H9 (cell line): ENCODE measurements around the gene ANK3. TPM values are rescaled to one million over a fixed set of nuclear protein-coding genes. Genes with fewer than 3 reads are reported as not detected.

Experiments used
- DNase-seq: peaks from one replicate; pipeline ENCODE4 v3.0.0-alpha.2; 2017
- H2AFZ ChIP-seq: one replicate; pipeline ENCODE4 v1.6.1; 2013; ENCODE audit warnings: mild to moderate bottlenecking, low read length, control low read depth, moderate library complexity
- H2AK5ac ChIP-seq: 2 replicates; pipeline ENCODE4 v1.6.1; 2013; ENCODE audit warnings: low read length, control low read depth, mixed read lengths; ENCODE audit not compliant: insufficient read length
- H2BK120ac ChIP-seq: one replicate; pipeline ENCODE4 v1.6.1; 2013; ENCODE audit warnings: low read depth, mild to moderate bottlenecking, low read length, control low read depth, inconsistent platforms; ENCODE audit not compliant: poor library complexity, severe bottlenecking
- H2BK12ac ChIP-seq: 2 replicates; pipeline ENCODE4 v1.6.1; 2013; ENCODE audit warnings: low read length, control low read depth, mixed read lengths, low read depth; ENCODE audit not compliant: insufficient read length
- H2BK15ac ChIP-seq: 2 replicates; pipeline ENCODE4 v1.6.1; 2013; ENCODE audit warnings: low read depth, low read length, control low read depth
- H2BK20ac ChIP-seq: one replicate; pipeline ENCODE4 v1.6.1; 2013; ENCODE audit warnings: low read depth, mild to moderate bottlenecking, low read length, control low read depth, inconsistent platforms; ENCODE audit not compliant: poor library complexity, severe bottlenecking
- H2BK5ac ChIP-seq: 2 replicates; pipeline ENCODE4 v1.6.1; 2013; ENCODE audit warnings: low read length, control low read depth, mixed read lengths; ENCODE audit not compliant: insufficient read length
- H3K14ac ChIP-seq: 2 replicates; pipeline ENCODE4 v1.6.1; 2013; ENCODE audit warnings: low read length, control low read depth; ENCODE audit not compliant: insufficient read depth
- H3K18ac ChIP-seq: 2 replicates; pipeline ENCODE4 v1.6.1; 2013; ENCODE audit warnings: low read depth, mild to moderate bottlenecking, mixed read lengths, low read length, control low read depth; ENCODE audit not compliant: insufficient read length
- H3K23ac ChIP-seq: 2 replicates; pipeline ENCODE4 v1.6.1; 2013; ENCODE audit warnings: low read length, control low read depth, mixed read lengths, low read depth; ENCODE audit not compliant: insufficient read length
- H3K23me2 ChIP-seq: 2 replicates; pipeline ENCODE4 v1.6.1; 2013; ENCODE audit warnings: low read depth, mild to moderate bottlenecking, mixed read lengths, low read length, control low read depth; ENCODE audit not compliant: insufficient read length, poor library complexity, severe bottlenecking
- H3K27ac ChIP-seq: 2 replicates; pipeline ENCODE4 v1.5.1; 2013; ENCODE audit warnings: low read length, control low read depth, mixed read lengths, low read depth; ENCODE audit not compliant: insufficient read length
- H3K27me3 ChIP-seq: 2 replicates; pipeline ENCODE4 v1.6.1; 2013; ENCODE audit warnings: low read length, control low read depth, inconsistent platforms; ENCODE audit not compliant: insufficient read depth
- H3K4ac ChIP-seq: 2 replicates; pipeline ENCODE4 v1.6.1; 2013; ENCODE audit warnings: low read depth, mild to moderate bottlenecking, control low read depth, inconsistent platforms, low read length, moderate library complexity
- H3K4me1 ChIP-seq: 2 replicates; pipeline ENCODE4 v1.6.1; 2013; ENCODE audit warnings: low read length, control low read depth, inconsistent platforms; ENCODE audit not compliant: insufficient read depth
- H3K4me2 ChIP-seq: 2 replicates; pipeline ENCODE4 v1.6.1; 2013; ENCODE audit warnings: low read length, control low read depth, mixed read lengths; ENCODE audit not compliant: insufficient read length, insufficient read depth
- H3K56ac ChIP-seq: 2 replicates; pipeline ENCODE4 v1.6.1; 2013; ENCODE audit warnings: low read depth, mild to moderate bottlenecking, mixed read lengths, low read length, control low read depth; ENCODE audit not compliant: insufficient read length
- H3K79me1 ChIP-seq: 2 replicates; pipeline ENCODE4 v1.6.1; 2013; ENCODE audit warnings: low read depth, mild to moderate bottlenecking, moderate library complexity, low read length, control low read depth, inconsistent platforms; ENCODE audit not compliant: insufficient read depth, poor library complexity, severe bottlenecking
- H3K79me2 ChIP-seq: 2 replicates; pipeline ENCODE4 v1.6.1; 2013; ENCODE audit warnings: low read length, control low read depth, inconsistent platforms; ENCODE audit not compliant: insufficient read depth
- H3K9ac ChIP-seq: 2 replicates; pipeline ENCODE4 v1.6.1; 2013; ENCODE audit warnings: low read length, control low read depth, mixed read lengths; ENCODE audit not compliant: insufficient read length; ENCODE audit errors: extremely low read depth
- H3K9me3 ChIP-seq: one replicate; pipeline ENCODE4 v1.6.1; 2013; ENCODE audit warnings: low read depth, low read length, inconsistent platforms; ENCODE audit not compliant: control insufficient read depth
- H3T11ph ChIP-seq: one replicate; pipeline ENCODE4 v1.6.1; 2013; ENCODE audit warnings: mild to moderate bottlenecking, low read length, control low read depth, inconsistent platforms
- H4K20me1 ChIP-seq: one replicate; pipeline ENCODE4 v1.6.1; 2013; ENCODE audit not compliant: control insufficient read depth, insufficient read length, insufficient read depth
- H4K5ac ChIP-seq: 2 replicates; pipeline ENCODE4 v1.6.1; 2013; ENCODE audit warnings: low read depth, mild to moderate bottlenecking, mixed read lengths, low read length, control low read depth; ENCODE audit not compliant: insufficient read length
- H4K8ac ChIP-seq: replicated peaks from 2 replicates; pipeline ENCODE4 v1.6.1; 2013; ENCODE audit warnings: low read length, control low read depth, mixed read lengths, low read depth; ENCODE audit not compliant: insufficient read length
- H4K91ac ChIP-seq: 2 replicates; pipeline ENCODE4 v1.6.1; 2013; ENCODE audit warnings: low read depth, mild to moderate bottlenecking, moderate library complexity, mixed read lengths, low read length, control low read depth; ENCODE audit not compliant: insufficient read length
- H3K27ac Mint-ChIP-seq, 3 experiments: 2 replicates in 2 of 3; 3 replicates in 1 of 3; pipeline ENCODE4 v1.8.0; 2020 to 2021; ENCODE audit warnings: mixed read lengths in 3 of 3, mild to moderate bottlenecking in 1 of 3, moderate library complexity in 1 of 3
- H3K27me3 Mint-ChIP-seq: 2 replicates; pipeline ENCODE4 v1.8.0; 2021; ENCODE audit warnings: low read depth, mild to moderate bottlenecking, moderate library complexity, mixed read lengths
- H3K36me3 Mint-ChIP-seq, 3 experiments: 2 replicates in 2 of 3; 3 replicates in 1 of 3; pipeline ENCODE4 v1.8.0; 2020 to 2021; ENCODE audit warnings: low read depth in 3 of 3, mixed read lengths in 3 of 3; ENCODE audit not compliant: insufficient read depth in 1 of 3
- H3K4me1 Mint-ChIP-seq, 2 experiments: 2 replicates each; pipeline ENCODE4 v1.8.0; 2020; ENCODE audit warnings: mixed read lengths in 2 of 2
- H3K4me3 Mint-ChIP-seq, 2 experiments: 2 replicates in 1 of 2; 3 replicates in 1 of 2; pipeline ENCODE4 v1.8.0; 2020 to 2021; ENCODE audit warnings: mild to moderate bottlenecking in 2 of 2, mixed read lengths in 2 of 2, moderate library complexity in 1 of 2
- H3K9me3 Mint-ChIP-seq, 2 experiments: 2 replicates in 1 of 2; 3 replicates in 1 of 2; pipeline ENCODE4 v1.8.0; 2020; ENCODE audit warnings: mild to moderate bottlenecking in 2 of 2, mixed read lengths in 2 of 2, moderate library complexity in 1 of 2
- WGBS: extraction: QIAGEN DNeasy Blood & Tissue Kit; methylation state at CpG from one replicate; pipeline ENCODE4 v1.1.7; 2013; ENCODE audit warnings: missing lambda C conversion rate, low lambda C conversion rate, mixed read lengths; ENCODE audit not compliant: insufficient read length; ENCODE audit errors: extremely low coverage; 5-methylcytosine and 5-hydroxymethylcytosine counted together
- total RNA-seq: library from RNA; stranded (reverse); gene quantifications from 2 replicates; pipeline ENCODE4 v1.2.1, GENCODE V29; 2021
- TF ChIP-seq, protein P1 (sequence below): fragments of 200-600 bp; sonication (generic); conservative IDR thresholded peaks from 3 replicates; pipeline ENCODE4 v1.8.0; 2021; ENCODE audit warnings: antibody characterized with exemption, mild to moderate bottlenecking

Gene ANK3
- total RNA-seq, 1 experiment from 2014 or later = 59.6 TPM

DNA sequence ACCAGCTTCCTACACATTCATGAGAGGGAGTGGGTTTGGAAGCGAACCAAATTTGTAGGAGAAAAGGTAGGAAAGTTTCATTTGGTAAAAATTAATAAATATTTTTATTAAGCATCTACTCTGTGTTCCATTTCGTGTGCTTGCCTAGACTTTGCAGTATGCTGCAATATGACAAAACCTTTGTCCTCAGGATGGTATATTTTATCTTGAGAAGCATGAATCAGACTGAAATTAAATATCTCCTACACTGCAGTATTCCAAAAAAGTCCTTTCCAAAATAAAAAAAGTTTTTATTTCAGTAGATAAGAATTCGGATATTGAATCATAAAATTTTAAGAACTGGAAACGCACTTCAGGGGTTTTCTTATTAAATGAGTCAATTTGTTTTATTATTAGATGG is 47.7 kb downstream of the ANK3 start:
- Histone ChIP-seq H2BK20ac (no peak overlapping the region), H2BK12ac (no peak overlapping the region), H3K23me2 (no peaks in the 10 kb centered on the region), H2BK5ac (no peak overlapping the region), H2BK120ac (no peak overlapping the region), H3K4me1 (peaks cover 2% of the 10 kb centered on the region; the same call in 1 of the 2 replicates), H3K14ac (no peak overlapping the region), H4K91ac (no peak overlapping the region), H3K79me2 (no peaks in the 10 kb centered on the region), H4K5ac (no peak overlapping the region), H3K79me1 (no peaks in the 10 kb centered on the region), H3K9ac (no peak overlapping the region), H3K56ac (no peak overlapping the region), H3K4ac (no peak overlapping the region), H3K4me2 (no peak overlapping the region), H3T11ph (no peak overlapping the region), H3K27me3 (no peaks in the 10 kb centered on the region), H3K23ac (no peak overlapping the region), H4K8ac (no peak overlapping the region), H2AFZ (no peak overlapping the region), H4K20me1 (no peaks in the 10 kb centered on the region), H2AK5ac (no peak overlapping the region), H3K18ac (no peak overlapping the region), H2BK15ac (no peak overlapping the region), H3K9me3 (no peaks in the 10 kb centered on the region), H3K27ac (no peak overlapping the region)
- Mint-ChIP-seq H3K9me3 (no peaks in the 10 kb centered on the region), H3K36me3 (no peaks in the 10 kb centered on the region), H3K27ac (0 out of 7 replicates have a peak overlapping the region, but pooled peaks of 1 of the 3 experiments have one; percentile 65), H3K4me3 (no peak overlapping the region), H3K27me3 (no peaks in the 10 kb centered on the region), H3K4me1 (peaks cover 37 to 44% of the 10 kb centered on the region in 2 experiments)
- WGBS = no CpG with 5 or more reads among the region's 4 CpGs
- DNase-seq = no peak
- TF ChIP-seq, protein P1, sequence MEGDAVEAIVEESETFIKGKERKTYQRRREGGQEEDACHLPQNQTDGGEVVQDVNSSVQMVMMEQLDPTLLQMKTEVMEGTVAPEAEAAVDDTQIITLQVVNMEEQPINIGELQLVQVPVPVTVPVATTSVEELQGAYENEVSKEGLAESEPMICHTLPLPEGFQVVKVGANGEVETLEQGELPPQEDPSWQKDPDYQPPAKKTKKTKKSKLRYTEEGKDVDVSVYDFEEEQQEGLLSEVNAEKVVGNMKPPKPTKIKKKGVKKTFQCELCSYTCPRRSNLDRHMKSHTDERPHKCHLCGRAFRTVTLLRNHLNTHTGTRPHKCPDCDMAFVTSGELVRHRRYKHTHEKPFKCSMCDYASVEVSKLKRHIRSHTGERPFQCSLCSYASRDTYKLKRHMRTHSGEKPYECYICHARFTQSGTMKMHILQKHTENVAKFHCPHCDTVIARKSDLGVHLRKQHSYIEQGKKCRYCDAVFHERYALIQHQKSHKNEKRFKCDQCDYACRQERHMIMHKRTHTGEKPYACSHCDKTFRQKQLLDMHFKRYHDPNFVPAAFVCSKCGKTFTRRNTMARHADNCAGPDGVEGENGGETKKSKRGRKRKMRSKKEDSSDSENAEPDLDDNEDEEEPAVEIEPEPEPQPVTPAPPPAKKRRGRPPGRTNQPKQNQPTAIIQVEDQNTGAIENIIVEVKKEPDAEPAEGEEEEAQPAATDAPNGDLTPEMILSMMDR = no peak
